HepG2 (cell line): ENCODE results near the gene C1orf116. TPM values are rescaled to one million over a fixed set of nuclear protein-coding genes. Genes with fewer than 3 reads are reported as not detected.

ENCODE experiments used
- polyA plus RNA-seq, 8 experiments: library from polyadenylated mRNA; depleted of rRNA in 3 of 8; stranded (reverse) in 7 of 8; unstranded in 1 of 8; fragments of >200 nt; fragmentation: Illumina TruSeq in 4 of 8; extraction: Trizol in 4 of 8; gene quantifications; 2 replicates each; pipeline versions ENCODE4 v1.2.1 to v1.2.3, GENCODE V29; 2011 to 2016; ENCODE audit warnings: low read depth in 4 of 8, missing spikeins in 1 of 8, mixed read lengths in 1 of 8; ENCODE audit not compliant: insufficient read depth in 1 of 8
- total RNA-seq, 5 experiments: library from RNA; depleted of rRNA; stranded (reverse); fragments of >200 nt; fragmentation: Illumina TruSeq; extraction: Trizol; gene quantifications; 2 replicates each; pipeline ENCODE4 v1.2.3, GENCODE V29; 2016; ENCODE audit warnings: low read depth in 1 of 5

C1orf116 gene
- total and polyA plus RNA-seq, 2 of the 13 experiments (the other 11 are each of a cell fraction or from before 2014, with no cell fraction given) = 0.51 to 0.95 TPM

Other genes with a start within 250 kb of the C1orf116 start
- gene IL20, start 167.1 kb downstream of the C1orf116 start, total RNA-seq (2016; rRNA removed; fragmentation: Illumina TruSeq; extraction: Trizol) = not detected in 2 replicates
- 0.05 TPM in 1 of 2 replicates, not detected in the other for gene IL20, start 167.1 kb downstream of the C1orf116 start, polyA plus RNA-seq (2011; rRNA removed)
- not detected in 2 replicates for gene IL24, start 135.3 kb downstream of the C1orf116 start, total RNA-seq (2016; rRNA removed; fragmentation: Illumina TruSeq; extraction: Trizol)
- not detected in 2 replicates for gene IL24, start 135.3 kb downstream of the C1orf116 start, polyA plus RNA-seq (2011; rRNA removed)
- not detected in 2 replicates for gene FCMR, start 110.8 kb downstream of the C1orf116 start, total RNA-seq (2016; rRNA removed; fragmentation: Illumina TruSeq; extraction: Trizol)
- gene FCMR, start 110.8 kb downstream of the C1orf116 start, polyA plus RNA-seq (2011; rRNA removed) = 0.47 TPM in 1 of 2 replicates, not detected in the other
- not detected in 2 replicates for gene PIGR, start 86.3 kb downstream of the C1orf116 start, total RNA-seq (2016; rRNA removed; fragmentation: Illumina TruSeq; extraction: Trizol)
- 0.04 TPM in 1 of 2 replicates, not detected in the other for gene PIGR, start 86.3 kb downstream of the C1orf116 start, polyA plus RNA-seq (2011; rRNA removed)
- not detected in 2 replicates for gene FCAMR, start 62.3 kb downstream of the C1orf116 start, total RNA-seq (2016; rRNA removed; fragmentation: Illumina TruSeq; extraction: Trizol)
- gene FCAMR, start 62.3 kb downstream of the C1orf116 start, polyA plus RNA-seq (2011; rRNA removed) = not detected in 2 replicates
- 9.1 and 14.1 TPM in 2 replicates for gene YOD1, start 18.5 kb upstream of the C1orf116 start, total RNA-seq (2016; rRNA removed; fragmentation: Illumina TruSeq; extraction: Trizol)
- 2.5 and 3.4 TPM in 2 replicates for gene YOD1, start 18.5 kb upstream of the C1orf116 start, polyA plus RNA-seq (2011; rRNA removed)
- gene PFKFB2, start 20.5 kb upstream of the C1orf116 start, total RNA-seq (2016; rRNA removed; fragmentation: Illumina TruSeq; extraction: Trizol) = 9.4 and 10.6 TPM in 2 replicates
- gene PFKFB2, start 20.5 kb upstream of the C1orf116 start, polyA plus RNA-seq (2011; rRNA removed) = 3.9 and 4.6 TPM in 2 replicates
- gene C4BPB, start 56.1 kb upstream of the C1orf116 start, total RNA-seq (2016; rRNA removed; fragmentation: Illumina TruSeq; extraction: Trizol) = 115 and 155 TPM in 2 replicates
- 266 and 267 TPM in 2 replicates for gene C4BPB, start 56.1 kb upstream of the C1orf116 start, polyA plus RNA-seq (2011; rRNA removed)
- gene C4BPA, start 71.5 kb upstream of the C1orf116 start, total RNA-seq (2016; rRNA removed; fragmentation: Illumina TruSeq; extraction: Trizol) = 18.7 and 32.1 TPM in 2 replicates
- 60.1 and 86.3 TPM in 2 replicates for gene C4BPA, start 71.5 kb upstream of the C1orf116 start, polyA plus RNA-seq (2011; rRNA removed)